GM20431 (cell line): ENCODE measurements around the gene CLTC.

ENCODE experiments used
- in situ Hi-C: fragments of 300-500 bp; cut with MseI, MboI; formaldehyde crosslinking; loops from one replicate; pipeline ENCODE4 v1.15.0; 2020; ENCODE audit warnings: low sequenced_read_pairs; ENCODE audit not compliant: unreplicated experiment

CLTC gene

GRCh38 chr17:59675231-59675630 lies 55.5 kb downstream of the CLTC start:
- in situ Hi-C loops, result no loop called here

- in situ Hi-C loops, result no loop called here
These were observed 57.0 kb downstream of the CLTC start for GRCh38 chr17:59676716-59677115.

- in situ Hi-C loops, result no loop called here
These were observed 59.2 kb downstream of the CLTC start for GRCh38 chr17:59678918-59679317.

DNA sequence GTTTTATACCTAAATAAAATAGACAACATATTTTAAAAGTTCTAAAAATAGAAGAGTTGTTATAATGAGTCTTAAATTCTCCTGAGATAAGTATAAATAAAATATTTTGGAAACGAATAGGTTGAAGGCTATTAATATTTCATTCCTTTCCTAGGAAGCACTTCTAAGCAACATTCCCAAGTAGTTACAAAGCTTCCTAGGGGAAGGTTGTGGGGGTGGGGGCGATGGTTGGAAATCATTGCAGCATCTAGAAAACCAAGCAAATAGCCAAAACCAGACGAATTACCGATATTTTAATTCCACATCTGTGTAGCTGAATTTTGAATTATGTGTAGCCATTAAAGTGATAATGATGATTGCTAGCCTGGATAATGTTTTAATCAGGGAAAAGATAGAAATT lies 60.6 kb downstream of the CLTC start:
- in situ Hi-C loops, result no loop called here

GRCh38 chr17:59683283-59683682 lies 63.6 kb downstream of the CLTC start:
- in situ Hi-C loops, result no loop called here

- in situ Hi-C loops, result no loop called here
These were observed 65.3 kb downstream of the CLTC start for GRCh38 chr17:59684967-59685366.

DNA sequence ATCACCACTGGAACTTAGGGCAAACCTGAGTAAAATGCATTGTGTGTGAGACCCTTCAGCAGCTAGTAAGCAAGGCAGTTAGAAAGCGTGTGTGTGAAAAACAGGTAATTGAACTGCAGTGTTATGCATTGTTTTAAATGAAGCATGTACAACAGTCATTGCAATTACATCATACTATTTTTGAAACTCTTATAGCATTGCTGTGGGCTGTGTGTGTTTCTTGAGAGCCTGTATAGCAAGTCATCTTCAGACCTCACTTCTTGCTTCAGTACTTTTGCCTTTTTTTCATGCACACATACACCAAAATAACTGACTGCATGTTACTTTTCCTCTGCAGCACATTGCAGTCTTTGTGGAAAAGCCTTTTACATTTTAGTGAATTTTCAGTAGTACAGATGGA lies 68.3 kb downstream of the CLTC start:
- in situ Hi-C loops, result no loop called here

GRCh38 chr17:59688496-59688895 lies 68.8 kb downstream of the CLTC start:
- in situ Hi-C loops, result no loop called here

GRCh38 chr17:59693582-59693981 lies 73.9 kb downstream of the CLTC start:
- in situ Hi-C loops, result no loop called here

GRCh38 chr17:59694344-59694743 lies 74.6 kb downstream of the CLTC start:
- in situ Hi-C loops, result no loop called here

DNA sequence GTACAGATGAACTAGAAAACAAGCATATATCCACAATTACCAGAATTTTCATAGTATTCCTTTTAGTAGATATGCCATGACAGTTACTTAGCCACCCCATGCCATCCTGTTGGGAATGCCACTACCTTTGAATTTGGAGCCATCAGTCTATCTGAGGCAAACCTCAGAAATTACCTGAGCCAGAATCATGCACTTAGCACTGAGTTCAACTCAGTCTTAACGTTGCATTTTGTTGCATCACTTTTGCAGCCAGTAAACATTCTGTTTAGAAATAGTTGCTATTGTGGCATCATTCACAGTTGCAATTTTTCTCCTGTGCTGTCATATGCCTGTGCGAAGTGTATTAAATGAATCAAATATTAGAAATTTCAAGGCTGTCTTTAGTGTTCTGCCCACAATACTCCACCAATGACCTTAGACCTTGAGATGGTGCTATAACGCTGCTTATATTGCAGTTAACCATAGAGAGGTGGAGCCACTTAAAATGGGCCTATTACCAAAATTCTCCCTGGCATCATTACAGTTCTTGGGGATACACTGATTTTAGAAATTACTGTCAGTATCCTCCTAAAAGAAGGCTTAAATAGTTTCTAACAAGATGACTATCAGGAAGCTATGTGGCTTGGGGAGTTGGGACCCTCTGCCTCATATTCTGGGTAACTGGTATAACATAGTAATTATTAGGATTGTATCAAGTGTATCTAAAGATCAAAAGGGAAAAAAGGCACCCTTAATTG lies 76.4 kb downstream of the CLTC start:
- in situ Hi-C loops, result no loop called here

- in situ Hi-C loops, result no loop called here
These were observed 77.1 kb downstream of the CLTC start for GRCh38 chr17:59696682-59697277.

- in situ Hi-C loops, result no loop called here
These were observed 78.4 kb downstream of the CLTC start for GRCh38 chr17:59698143-59698542.

- in situ Hi-C loops, result no loop called here
These were observed 79.5 kb downstream of the CLTC start for GRCh38 chr17:59699218-59699617.

- in situ Hi-C loops, result no loop called here
These were observed 80.1 kb downstream of the CLTC start for GRCh38 chr17:59699786-59700185.

GRCh38 chr17:59702304-59702703 lies 82.6 kb downstream of the CLTC start:
- in situ Hi-C loops, result no loop called here

DNA sequence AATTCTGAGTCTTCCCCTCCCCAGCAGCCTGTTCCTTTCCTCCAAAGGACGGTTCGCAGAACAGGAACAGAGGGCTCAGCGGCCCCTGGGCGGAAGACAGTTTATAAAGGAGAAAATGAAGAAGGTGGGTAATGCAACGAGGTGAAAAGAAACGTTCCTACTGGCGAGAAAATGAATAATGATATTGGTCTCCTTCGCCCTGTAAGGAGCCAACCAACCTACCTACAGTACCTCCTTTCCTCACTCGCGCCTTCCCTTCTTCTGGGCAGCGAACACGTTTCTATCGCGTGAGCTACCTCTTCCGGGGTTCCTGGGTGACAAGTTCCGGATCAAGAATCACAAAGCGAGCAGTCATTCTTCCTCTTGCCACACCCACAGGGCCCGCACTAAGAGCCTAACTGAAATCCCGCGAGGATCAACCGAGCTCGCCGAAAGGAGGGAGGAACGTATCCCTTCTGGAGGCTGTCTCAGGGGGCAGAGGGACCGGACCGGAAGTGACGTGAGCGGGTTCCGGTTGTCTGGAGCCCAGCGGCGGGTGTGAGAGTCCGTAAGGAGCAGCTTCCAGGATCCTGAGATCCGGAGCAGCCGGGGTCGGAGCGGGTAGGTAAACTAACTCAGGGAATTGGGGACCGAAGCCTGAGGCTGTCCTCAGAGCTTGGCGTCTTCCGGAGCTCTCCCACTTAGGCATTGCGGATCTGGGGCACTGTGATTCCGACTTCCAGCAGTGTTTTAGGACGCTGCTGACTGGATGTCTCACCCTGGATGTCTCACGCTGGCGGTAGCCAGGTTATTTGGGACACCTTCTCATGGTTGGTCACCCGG lies 87.7 kb downstream of the CLTC start, which contains the start of the genes PTRH2 and VMP1:
TSS of gene PTRH2 (minus strand) at position 282 of the 822 bp plus-strand sequence. CDS start 9,452 bp downstream, outside the sequence.
TSS of gene VMP1 (plus strand) at position 506 of the 822 bp plus-strand sequence. CDS start 23,793 bp downstream, outside the sequence.
- in situ Hi-C loops, result no loop called here

DNA sequence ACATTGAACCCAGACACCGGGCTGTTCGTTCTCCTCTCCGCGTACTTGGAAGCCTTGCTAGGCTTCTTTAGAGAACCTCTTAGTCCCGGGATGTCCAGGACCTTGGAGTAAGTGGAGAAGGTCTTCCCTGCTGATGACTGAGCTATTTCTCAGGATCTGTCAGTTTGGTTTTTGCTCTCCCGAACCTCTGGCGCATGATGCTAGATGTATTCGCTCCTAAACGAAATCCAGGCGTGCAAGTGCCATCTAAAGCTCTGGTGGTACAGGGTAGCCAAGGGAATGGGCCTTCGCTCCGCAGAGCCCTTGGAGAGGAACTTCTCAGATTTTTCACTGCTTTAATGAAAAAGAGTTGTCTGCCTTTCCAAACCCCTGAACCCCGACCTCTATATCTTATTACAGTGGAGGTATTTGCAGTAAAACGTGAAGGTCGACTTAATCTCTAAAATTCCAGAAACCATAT lies 88.3 kb downstream of the CLTC start:
- in situ Hi-C loops, result no loop called here

DNA sequence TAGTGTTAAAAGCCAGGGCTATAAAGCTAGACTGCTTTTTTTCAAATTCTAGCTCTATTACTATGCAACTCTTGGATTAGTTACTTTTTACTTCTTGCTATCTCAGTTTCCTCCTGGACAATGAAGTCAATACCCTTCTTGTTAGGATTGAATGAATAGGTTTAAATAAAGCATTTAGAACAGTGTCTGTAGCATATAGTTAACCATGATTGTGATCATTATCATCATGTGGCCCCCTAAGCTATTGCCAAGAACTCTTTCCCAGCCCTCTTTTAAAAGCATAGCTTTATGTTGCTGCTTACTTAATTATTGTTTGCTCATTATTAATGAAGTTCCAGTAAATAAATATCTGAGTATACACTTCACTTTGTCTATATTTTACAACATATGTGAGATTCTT lies 92.2 kb downstream of the CLTC start:
- in situ Hi-C loops, result no loop called here

DNA sequence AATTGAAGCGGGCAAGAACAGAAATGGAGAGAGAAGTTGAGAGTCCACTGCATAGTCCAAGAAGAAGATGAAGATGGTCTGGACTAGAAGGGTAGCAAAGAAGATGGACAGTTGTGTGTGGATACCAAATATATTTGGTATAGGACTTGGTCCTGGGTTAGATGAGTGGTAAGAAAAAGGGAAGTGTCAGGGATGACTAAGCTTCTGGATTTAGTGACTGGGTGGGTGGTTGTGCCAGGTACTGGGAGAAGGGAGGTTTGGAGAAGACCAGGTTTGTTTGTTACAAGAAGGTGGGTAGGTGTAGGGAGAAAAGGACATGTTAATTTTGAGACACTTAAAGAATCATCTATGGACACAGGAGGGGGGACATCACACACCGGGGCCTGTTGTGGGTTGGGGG lies 93.2 kb downstream of the CLTC start:
- in situ Hi-C loops, result no loop called here

GRCh38 chr17:59714255-59714654 lies 94.6 kb downstream of the CLTC start:
- in situ Hi-C loops, result no loop called here
